Uterus (tissue), 2 donors: Measurements from ENCODE around the gene ARL6IP4.

ENCODE experiments used
- POLR2A ChIP-seq, 2 donors: fragments of 450-650 bp; IDR thresholded peaks; one replicate each; pipeline ENCODE4 v1.6.1; 2016; ENCODE audit warnings: antibody characterized with exemption in 2 of 2, mild to moderate bottlenecking in 1 of 2, moderate library complexity in 1 of 2
- TF ChIP-seq, protein P1 (sequence below), 4 experiments: fragments of 200-600 bp in 2 of 4; fragments of 450-650 bp in 2 of 4; sonication (generic) in 2 of 4; IDR thresholded peaks; one replicate each; pipeline ENCODE4 v1.5.1; 2016 to 2019; ENCODE audit warnings: antibody characterized with exemption in 4 of 4, mild to moderate bottlenecking in 2 of 4, moderate library complexity in 1 of 4

DNA sequence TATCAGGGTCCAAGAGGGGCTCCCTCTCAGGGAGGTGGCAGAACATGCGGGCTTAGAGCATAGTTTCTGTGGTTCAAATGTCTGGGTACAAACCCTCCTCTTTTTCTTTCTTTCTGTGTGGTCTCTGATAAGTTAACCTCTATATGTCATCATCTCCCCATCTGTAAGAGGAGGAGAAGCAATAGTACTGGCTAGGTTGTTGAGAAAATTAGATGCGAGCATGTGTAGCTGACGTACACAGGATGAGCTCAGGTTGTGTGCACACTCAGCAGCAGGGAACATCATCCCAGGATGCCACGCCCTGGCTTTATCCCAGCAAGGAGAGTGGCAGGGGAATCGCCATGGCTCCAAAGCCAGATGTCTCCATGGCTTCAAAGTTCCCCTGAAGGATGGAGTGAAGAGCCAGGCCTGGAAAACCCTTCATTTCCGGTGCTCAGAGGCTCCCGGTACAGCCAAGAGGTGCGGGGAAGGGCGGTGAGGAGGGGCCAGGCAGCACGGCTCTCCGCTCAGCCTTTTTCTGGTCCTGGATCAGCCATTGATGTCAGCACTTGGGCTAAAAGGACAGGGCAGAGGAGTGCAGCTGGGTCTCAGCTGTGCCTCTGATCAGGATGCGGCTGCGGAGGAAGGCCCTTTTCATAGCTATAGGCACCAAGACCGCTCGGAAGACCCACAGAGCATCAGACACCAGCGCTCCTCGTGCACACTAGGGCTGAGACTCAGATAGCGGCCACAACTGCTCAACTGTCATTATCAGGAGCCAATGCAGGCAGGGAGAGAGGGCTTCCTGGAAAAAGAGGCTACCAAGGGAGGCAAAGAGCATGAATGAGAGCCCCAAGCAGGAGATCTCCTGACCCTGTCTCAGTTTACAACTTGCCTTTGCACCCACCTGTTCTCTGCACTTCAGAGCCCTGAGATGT lies 41.5 kb downstream of the ARL6IP4 start:
- TF ChIP-seq, protein P1, sequence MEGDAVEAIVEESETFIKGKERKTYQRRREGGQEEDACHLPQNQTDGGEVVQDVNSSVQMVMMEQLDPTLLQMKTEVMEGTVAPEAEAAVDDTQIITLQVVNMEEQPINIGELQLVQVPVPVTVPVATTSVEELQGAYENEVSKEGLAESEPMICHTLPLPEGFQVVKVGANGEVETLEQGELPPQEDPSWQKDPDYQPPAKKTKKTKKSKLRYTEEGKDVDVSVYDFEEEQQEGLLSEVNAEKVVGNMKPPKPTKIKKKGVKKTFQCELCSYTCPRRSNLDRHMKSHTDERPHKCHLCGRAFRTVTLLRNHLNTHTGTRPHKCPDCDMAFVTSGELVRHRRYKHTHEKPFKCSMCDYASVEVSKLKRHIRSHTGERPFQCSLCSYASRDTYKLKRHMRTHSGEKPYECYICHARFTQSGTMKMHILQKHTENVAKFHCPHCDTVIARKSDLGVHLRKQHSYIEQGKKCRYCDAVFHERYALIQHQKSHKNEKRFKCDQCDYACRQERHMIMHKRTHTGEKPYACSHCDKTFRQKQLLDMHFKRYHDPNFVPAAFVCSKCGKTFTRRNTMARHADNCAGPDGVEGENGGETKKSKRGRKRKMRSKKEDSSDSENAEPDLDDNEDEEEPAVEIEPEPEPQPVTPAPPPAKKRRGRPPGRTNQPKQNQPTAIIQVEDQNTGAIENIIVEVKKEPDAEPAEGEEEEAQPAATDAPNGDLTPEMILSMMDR (IDR thresholded peaks at IDR 0.05), result no peak
- no peak for TF ChIP-seq POLR2A (IDR thresholded peaks at IDR 0.05)
